ENCODE results near the gene ADCK2. TPM values are rescaled to one million over a fixed set of nuclear protein-coding genes. Genes with fewer than 3 reads are reported as not detected.
"Not testable (repeated sequence)": the region's sequence is repeated elsewhere in the genome, so short reads cannot be mapped to it uniquely, and the experiment has no call there.

ADCK2 gene
- 10 to 100 TPM; 31.6 to 43.8 (median 37.4) TPM for total RNA-seq

- Histone ChIP-seq H3K27ac (peak within 1 kb of the TSS; percentile 90 to 96 (median 93)), H3K4me1 (peaks cover 17 to 37% (median 25%) of the 10 kb centered on the region in 4 donors), H3K9me3 (no peaks in the 10 kb centered on the region), H3K4me3 (peak within 1 kb of the TSS; percentile 66 to 83 (median 78)), H3K27me3 (no peaks in the 10 kb centered on the region), H3K36me3 (no peaks in the 10 kb centered on the region)
- intact Hi-C loops (cut with DNase I; ENCODE audit: low total_unique reads) (no loop called here), in situ Hi-C loops (cut with MboI; ENCODE audit: low pct_ligation_motif_present in 1 of 4, low pct_unique_long_range_greater_than_20kb in 1 of 4, low sequenced_read_pairs in 3 of 4) (no loop called here)
- peak; percentile 74 for DNase-seq
- WGBS, 2 donors (ENCODE audit: low coverage in 1 of 2): 2 to 29% methylated on average over 1 to 29 of the region's 41 CpGs
- TF ChIP-seq POLR2AphosphoS5 (IDR thresholded peaks at IDR 0.05): peak; percentile 31 to 76 (median 67)
- no peak for TF ChIP-seq CTCF (IDR thresholded peaks at IDR 0.05)
- no peak for TF ChIP-seq EP300 (IDR thresholded peaks at IDR 0.05; ENCODE audit: low read depth)
- TF ChIP-seq POLR2A (IDR thresholded peaks at IDR 0.05): no peak
Measured at GRCh38 chr7:140672382-140673062, at the start of gene ADCK2. TSS of gene ADCK2 (plus strand) at chr7:140672945. CDS start at chr7:140673331, 386 bp downstream.

GRCh38 chr7:140623980-140624379 is 48.8 kb upstream of the ADCK2 start:
- Histone ChIP-seq H3K9me3 (no peaks in the 10 kb centered on the region), H3K4me3 (no peak overlapping the region), H3K27ac (peak overlapping the region; percentile 21 to 81 (median 58)), H3K4me1 (peaks cover 0 to 25% (median 6%) of the 10 kb centered on the region in 4 donors), H3K27me3 (no peaks in the 10 kb centered on the region), H3K36me3 (no peaks in the 10 kb centered on the region)
- in situ Hi-C loops (cut with MboI; ENCODE audit: low pct_ligation_motif_present in 1 of 4, low pct_unique_long_range_greater_than_20kb in 1 of 4, low sequenced_read_pairs in 3 of 4) (no loop called here), intact Hi-C loops (cut with DNase I; ENCODE audit: low total_unique reads) (no loop called here)
- no peak for DNase-seq
- TF ChIP-seq POLR2AphosphoS5 (IDR thresholded peaks at IDR 0.05): no peak
- no peak for TF ChIP-seq POLR2A (IDR thresholded peaks at IDR 0.05)
- no peak for TF ChIP-seq EP300 (IDR thresholded peaks at IDR 0.05; ENCODE audit: low read depth)
- TF ChIP-seq CTCF (IDR thresholded peaks at IDR 0.05): no peak
- WGBS, 2 donors (ENCODE audit: low coverage in 1 of 2): 64% methylated on average over 6 of the region's 6 CpGs; no CpG with 5 or more reads in 1 of the 2 donors

- Histone ChIP-seq H3K27me3 (no peaks in the 10 kb centered on the region), H3K9me3 (no peaks in the 10 kb centered on the region), H3K4me3 (no peak overlapping the region), H3K27ac (peak overlapping the region; percentile 21 to 81 (median 67)), H3K4me1 (peaks cover 0 to 25% (median 6%) of the 10 kb centered on the region in 4 donors), H3K36me3 (no peaks in the 10 kb centered on the region)
- TF ChIP-seq POLR2AphosphoS5 (IDR thresholded peaks at IDR 0.05) (no peak), CTCF (IDR thresholded peaks at IDR 0.05) (no peak), EP300 (IDR thresholded peaks at IDR 0.05; ENCODE audit: low read depth) (no peak)
- WGBS, 2 donors (ENCODE audit: low coverage in 1 of 2): 77 to 80% methylated on average over 7 to 11 of the region's 11 CpGs
- in situ Hi-C loops (cut with MboI; ENCODE audit: low pct_ligation_motif_present in 1 of 4, low pct_unique_long_range_greater_than_20kb in 1 of 4, low sequenced_read_pairs in 3 of 4): no loop called here
- DNase-seq: no peak
- intact Hi-C loops (cut with DNase I; ENCODE audit: low total_unique reads): no loop called here
Measured at GRCh38 chr7:140624392-140625191, 48.2 kb upstream of the ADCK2 start.

GRCh38 chr7:140625192-140625558 is 47.6 kb upstream of the ADCK2 start:
- H3K4me3 ChIP-seq; DNase-seq; H3K27me3 ChIP-seq; in situ Hi-C loops (cut with MboI; ENCODE audit: low pct_ligation_motif_present in 1 of 4, low pct_unique_long_range_greater_than_20kb in 1 of 4, low sequenced_read_pairs in 3 of 4); H3K9me3 ChIP-seq; intact Hi-C loops (cut with DNase I; ENCODE audit: low total_unique reads); H3K36me3 ChIP-seq: not testable (repeated sequence)
- Histone ChIP-seq H3K4me1 (peaks cover 0 to 25% (median 6%) of the 10 kb centered on the region in 4 donors), H3K27ac (peak overlapping the region in 3 of 4 donors; percentile 54 to 81 (median 80))
- 87 to 89% methylated on average over 3 to 10 of the region's 10 CpGs for WGBS, 2 donors (ENCODE audit: low coverage in 1 of 2)

Data from transverse colon (tissue), 4 donors.